Esophagus muscularis mucosa (tissue), 4 donors: Measurements from ENCODE around the gene GRK5. TPM values are rescaled to one million over a fixed set of nuclear protein-coding genes. Genes with fewer than 3 reads are reported as not detected.

ENCODE experiments used
- DNase-seq: peaks from one replicate; pipeline ENCODE4 v3.0.0-alpha.2; 2017; ENCODE audit errors: extremely low spot score
- H3K27ac ChIP-seq, 4 donors: fragments of 200-600 bp; sonication (generic); replicated peaks in 1 of 4; 1 replicate in 3 of 4; 2 replicates in 1 of 4; pipeline ENCODE4 v1.5.1; 2016 to 2019; ENCODE audit warnings: mild to moderate bottlenecking in 1 of 4
- H3K27me3 ChIP-seq, 4 donors: fragments of 200-600 bp; sonication (generic); one replicate each; pipeline versions ENCODE4 v1.5.1 to v1.6.0; 2016 to 2019
- H3K36me3 ChIP-seq, 4 donors: fragments of 200-600 bp; sonication (generic); one replicate each; pipeline ENCODE4 v1.5.1; 2016 to 2019
- H3K4me1 ChIP-seq, 4 donors: fragments of 200-600 bp; sonication (generic); one replicate each; pipeline ENCODE4 v1.5.1; 2016 to 2019
- H3K4me3 ChIP-seq, 4 donors: fragments of 200-600 bp; sonication (generic); 1 replicate in 2 of 4; 2 replicates in 2 of 4; pipeline ENCODE4 v1.5.1; 2016 to 2019; ENCODE audit warnings: mild to moderate bottlenecking in 4 of 4, moderate library complexity in 1 of 4
- H3K9me3 ChIP-seq, 4 donors: fragments of 200-600 bp; sonication (generic); 1 replicate in 3 of 4; 2 replicates in 1 of 4; pipeline ENCODE4 v1.5.1; 2016 to 2019
- CTCF ChIP-seq, 3 experiments: fragments of 200-600 bp in 2 of 3; fragments of 450-650 bp in 1 of 3; sonication (generic) in 2 of 3; IDR thresholded peaks; one replicate each; pipeline ENCODE4 v1.5.1; 2017 to 2019; ENCODE audit warnings: antibody characterized with exemption in 3 of 3, mild to moderate bottlenecking in 2 of 3, moderate library complexity in 1 of 3
- EP300 ChIP-seq: sonication (generic); formaldehyde crosslinking; IDR thresholded peaks from one replicate; pipeline ENCODE4 v1.6.1; 2017; ENCODE audit warnings: antibody characterized with exemption
- POLR2A ChIP-seq: fragments of 450-650 bp; IDR thresholded peaks from one replicate; pipeline ENCODE4 v1.6.1; 2017; ENCODE audit warnings: antibody characterized with exemption, moderate library complexity, mild to moderate bottlenecking, low read depth
- POLR2AphosphoS5 ChIP-seq, 2 donors: sonication (generic); formaldehyde crosslinking; IDR thresholded peaks; one replicate each; pipeline ENCODE4 v1.6.1; 2017; ENCODE audit warnings: antibody characterized with exemption in 2 of 2
- WGBS: methylation state at CpG from one replicate; pipeline ENCODE4 v1.1.5; 2018; 5-methylcytosine and 5-hydroxymethylcytosine counted together
- intact Hi-C: fragments of 100-400 bp; cut with DNase I; formaldehyde crosslinking; loops from one replicate; pipeline ENCODE4 v1.15.1; 2023
- total RNA-seq, 4 donors: library from RNA; depleted of rRNA; stranded (reverse); fragments of >200 nt; gene quantifications; one replicate each; pipeline versions ENCODE4 v1.1.0 to v1.2.1, GENCODE V29; 2016

The GRK5 gene
- total RNA-seq, 4 donors from 2014 or later = 39.6 to 64.4 (median 50.7) TPM

DNA sequence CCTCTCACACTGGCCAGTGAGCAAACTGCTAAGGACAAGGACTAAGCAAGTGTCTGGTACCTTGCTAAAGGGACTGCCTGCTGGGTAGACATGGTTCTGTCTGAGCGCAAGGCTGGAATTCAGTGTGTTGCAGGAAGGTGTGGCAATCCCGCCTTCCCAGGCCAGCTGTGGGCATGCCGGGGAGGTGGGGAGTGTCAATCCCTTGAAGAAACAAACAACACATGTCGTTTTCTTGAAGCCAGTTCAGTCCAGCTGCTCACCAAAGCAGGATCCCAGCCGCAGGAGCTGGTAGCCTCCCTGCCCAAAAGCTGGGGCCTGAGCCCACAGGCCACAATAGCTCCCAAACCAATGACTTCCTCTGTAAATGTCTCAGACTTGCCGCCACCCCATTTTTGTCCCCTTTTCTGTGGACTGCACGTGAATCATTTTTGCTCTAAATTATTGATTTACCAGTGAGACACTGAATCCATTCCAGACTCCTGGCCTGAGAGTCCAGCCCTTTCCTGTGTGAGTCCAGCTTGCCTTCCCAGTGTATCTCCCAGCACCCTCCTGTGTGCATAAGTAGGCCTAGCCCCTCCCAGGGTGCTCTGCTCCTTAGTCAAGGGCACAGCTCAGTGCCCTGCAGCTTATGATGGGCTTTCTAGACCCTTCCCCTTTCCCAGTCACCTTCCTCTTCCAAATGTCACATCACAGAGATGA lies 168.4 kb downstream of the GRK5 start:
- Histone ChIP-seq H3K36me3 (peaks cover 0 to 2% (median 0%) of the 10 kb centered on the region in 4 donors), H3K4me1 (peaks cover 53 to 65% (median 54%) of the 10 kb centered on the region in 4 donors), H3K9me3 (no peaks in the 10 kb centered on the region), H3K4me3 (no peak overlapping the region), H3K27ac (peak overlapping the region; percentile 26 to 67 (median 44)), H3K27me3 (no peaks in the 10 kb centered on the region)
- intact Hi-C loops = no loop called here
- TF ChIP-seq POLR2A = no peak
- TF ChIP-seq POLR2AphosphoS5 (IDR thresholded peaks at IDR 0.05) = peak; percentile 19 to 49
- no peak for TF ChIP-seq CTCF (IDR thresholded peaks at IDR 0.05)
- TF ChIP-seq EP300 = no peak
- no peak for DNase-seq
- WGBS = 71% methylated on average over 7 of the region's 7 CpGs

DNA sequence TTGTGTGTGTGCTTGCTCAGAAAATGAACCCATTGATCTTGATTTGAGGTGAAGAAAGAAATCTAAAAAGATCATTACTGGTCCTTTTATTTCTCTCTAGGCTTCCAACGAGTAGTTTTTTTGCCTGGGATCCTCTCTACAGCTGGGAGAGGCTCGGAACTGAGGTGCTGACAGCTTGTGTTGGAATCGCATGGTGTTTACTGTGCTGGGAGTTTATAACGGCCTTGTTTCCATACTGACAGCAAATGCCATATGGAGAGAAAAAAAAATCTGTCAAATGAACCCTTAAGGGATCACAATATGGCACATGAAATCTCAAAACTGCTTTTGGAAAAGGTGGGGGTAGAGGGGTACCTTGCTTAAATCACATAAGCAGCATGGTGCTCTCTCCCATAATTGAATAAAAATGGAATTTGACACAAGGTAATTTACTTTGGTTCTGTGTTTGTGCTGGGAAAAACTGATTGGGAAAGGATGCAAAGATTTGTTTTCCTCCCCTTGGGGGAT lies 170.1 kb downstream of the GRK5 start:
- 40% methylated on average over 4 of the region's 4 CpGs for WGBS
- no peak overlapping the region for H3K4me3 ChIP-seq
- intact Hi-C loops = no loop called here
- TF ChIP-seq POLR2A = no peak
- TF ChIP-seq EP300 = no peak
- no peak for TF ChIP-seq POLR2AphosphoS5 (IDR thresholded peaks at IDR 0.05)
- no peak for TF ChIP-seq CTCF (IDR thresholded peaks at IDR 0.05)
- no peaks in the 10 kb centered on the region for H3K9me3 ChIP-seq
- H3K36me3 ChIP-seq = peaks cover 0 to 17% (median 14%) of the 10 kb centered on the region in 4 donors
- DNase-seq = no peak
- peaks cover 39 to 51% (median 41%) of the 10 kb centered on the region in 4 donors for H3K4me1 ChIP-seq
- peak overlapping the region in 3 of 4 donors; percentile 50 to 67 (median 60) for H3K27ac ChIP-seq
- H3K27me3 ChIP-seq = no peaks in the 10 kb centered on the region

DNA sequence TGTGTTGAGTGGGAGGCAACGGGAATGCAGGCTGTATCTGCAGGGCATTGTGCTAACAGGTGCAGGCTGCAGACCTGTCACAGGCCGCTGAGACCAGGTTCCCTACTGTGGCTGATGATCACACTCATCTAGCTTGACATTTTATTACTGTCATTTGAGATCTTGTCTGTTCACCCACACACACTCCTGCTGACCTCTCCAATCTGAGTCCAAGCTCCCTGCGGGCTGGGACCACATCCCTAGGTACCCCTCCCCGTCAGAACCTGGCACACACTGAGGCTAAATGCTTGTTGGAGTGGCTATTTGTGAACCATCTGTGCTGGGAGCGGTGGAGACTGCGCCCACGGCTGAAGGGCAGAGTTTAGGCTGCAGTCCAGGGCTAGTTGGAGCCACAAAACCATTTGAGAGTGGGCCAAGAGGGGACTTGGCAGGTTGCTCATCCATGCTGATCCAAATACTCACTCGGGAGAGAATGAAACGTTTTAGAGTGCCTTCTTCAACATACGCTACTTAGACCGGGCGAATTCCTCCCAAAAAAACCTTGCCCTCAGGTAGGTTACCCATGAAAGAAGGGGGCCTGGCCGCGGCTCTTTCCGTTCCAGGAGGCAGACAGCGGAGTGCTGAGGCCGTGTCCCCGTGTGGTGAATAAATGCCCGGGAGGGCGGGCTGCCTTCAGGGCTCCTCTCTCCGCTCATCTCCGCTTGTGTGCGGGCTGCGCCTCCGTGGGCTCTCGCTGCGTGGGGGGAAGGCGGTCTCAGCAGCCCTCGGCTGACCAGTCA lies 170.8 kb downstream of the GRK5 start:
- no peak for TF ChIP-seq CTCF (IDR thresholded peaks at IDR 0.05)
- TF ChIP-seq EP300 = no peak
- no peak for TF ChIP-seq POLR2AphosphoS5 (IDR thresholded peaks at IDR 0.05)
- WGBS = 68% methylated on average over 23 of the region's 29 CpGs
- Histone ChIP-seq H3K27ac (peak overlapping the region; percentile 15 to 63 (median 55)), H3K9me3 (no peaks in the 10 kb centered on the region), H3K36me3 (peaks cover 0 to 23% (median 17%) of the 10 kb centered on the region in 4 donors), H3K27me3 (no peaks in the 10 kb centered on the region), H3K4me3 (no peak overlapping the region), H3K4me1 (peaks cover 39 to 54% (median 42%) of the 10 kb centered on the region in 4 donors)
- intact Hi-C loops = no loop called here
- no peak for DNase-seq

DNA sequence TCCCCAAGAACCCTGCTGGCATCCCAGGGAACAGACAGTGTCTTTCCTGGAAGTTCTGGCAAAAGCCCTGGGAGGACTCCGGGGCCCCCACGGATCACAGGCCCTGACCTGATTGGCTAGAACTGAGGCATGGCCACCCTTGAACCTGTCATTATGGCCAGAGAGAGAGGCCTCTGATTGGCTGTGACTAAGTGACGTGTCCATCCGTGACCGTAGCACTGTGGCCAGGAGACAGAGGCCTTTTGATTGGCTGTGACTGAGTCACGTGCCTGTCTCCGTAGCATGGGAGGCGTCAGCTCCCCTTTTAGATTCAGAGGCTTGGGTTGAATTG lies 171.3 kb downstream of the GRK5 start:
- TF ChIP-seq EP300 (no peak), CTCF (IDR thresholded peaks at IDR 0.05) (no peak), POLR2AphosphoS5 (IDR thresholded peaks at IDR 0.05) (no peak), POLR2A (no peak)
- no peak for DNase-seq
- peaks cover 0 to 26% (median 18%) of the 10 kb centered on the region in 4 donors for H3K36me3 ChIP-seq
- H3K4me1 ChIP-seq = peaks cover 39 to 59% (median 44%) of the 10 kb centered on the region in 4 donors
- peak overlapping the region in 3 of 4 donors; percentile 50 to 63 (median 60) for H3K27ac ChIP-seq
- no peaks in the 10 kb centered on the region for H3K27me3 ChIP-seq
- 93% methylated on average over 6 of the region's 8 CpGs for WGBS
- H3K9me3 ChIP-seq = no peaks in the 10 kb centered on the region
- H3K4me3 ChIP-seq = no peak overlapping the region
- intact Hi-C loops = no loop called here
